GM19455 (cell line): ENCODE results near the gene SYTL3.
"Not testable (repeated sequence)": the region's sequence is repeated elsewhere in the genome, so short reads cannot be mapped to it uniquely, and the experiment has no call there.

ENCODE experiments used
- ATAC-seq: cut with Tn5 transposase; IDR thresholded peaks from one replicate; pipeline ENCODE4 v1.9.1; 2021; ENCODE audit not compliant: unreplicated experiment

SYTL3 gene

GRCh38 chr6:158649289-158650143 is at the start of gene SYTL3:
Gene SYTL3, plus strand, starts transcription at chr6:158650054. Its CDS starts 13,215 bp downstream, at chr6:158663269.
- peak; percentile 51 for ATAC-seq

GRCh38 chr6:158603261-158604047 is 46.4 kb upstream of the SYTL3 start:
- ATAC-seq, result no peak

- no peak for ATAC-seq
These were observed 45.8 kb upstream of the SYTL3 start for GRCh38 chr6:158604048-158604406.

GRCh38 chr6:158605266-158605878 is 44.5 kb upstream of the SYTL3 start:
- ATAC-seq, result no peak

GRCh38 chr6:158606011-158606410 is 43.8 kb upstream of the SYTL3 start:
- ATAC-seq, result not testable (repeated sequence)

- ATAC-seq, result no peak
These were observed 42.9 kb upstream of the SYTL3 start for GRCh38 chr6:158606935-158607334.

- no peak for ATAC-seq
These were observed 42.3 kb upstream of the SYTL3 start for GRCh38 chr6:158607411-158608170.

- no peak for ATAC-seq
These were observed 41.6 kb upstream of the SYTL3 start for GRCh38 chr6:158608221-158608620.

- no peak for ATAC-seq
These were observed 40.2 kb upstream of the SYTL3 start for GRCh38 chr6:158609455-158610155.

- ATAC-seq, result no peak
These were observed 39.4 kb upstream of the SYTL3 start for GRCh38 chr6:158610319-158610968.

- ATAC-seq, result no peak
These were observed 38.8 kb upstream of the SYTL3 start for GRCh38 chr6:158611039-158611438.

GRCh38 chr6:158611541-158612370 is 38.1 kb upstream of the SYTL3 start:
- ATAC-seq, result no peak

- ATAC-seq, result not testable (repeated sequence)
These were observed 35.2 kb upstream of the SYTL3 start for GRCh38 chr6:158614606-158615005.

- not testable (repeated sequence) for ATAC-seq
These were observed 31.6 kb upstream of the SYTL3 start for GRCh38 chr6:158618289-158618688.

- no peak for ATAC-seq
These were observed 29.7 kb upstream of the SYTL3 start for GRCh38 chr6:158619922-158620801.

GRCh38 chr6:158620963-158621693 is 28.7 kb upstream of the SYTL3 start:
- no peak for ATAC-seq
